ENCODE data around the gene DLK1.

- TF ChIP-seq CTCF (conservative IDR thresholded peaks at IDR 0.05; ENCODE audit: low read length): no peak
- TF ChIP-seq EZH2phosphoT487 (IDR thresholded peaks at IDR 0.05; ENCODE audit: borderline replicate concordance, low read depth, low read length): no peak
Observed at GRCh38 chr14:100724536-100724935, 2.2 kb upstream of the DLK1 start.

Data from OCI-LY7 (cell line).